CD4-positive, alpha-beta T cell (primary cell): Measurements from ENCODE around the gene TRABD2B. TPM values are rescaled to one million over a fixed set of nuclear protein-coding genes. Genes with fewer than 3 reads are reported as not detected.

ENCODE experiments used
- ATAC-seq: fragments of 200-7000 bp; cut with Tn5 transposase; one replicate; pipeline ENCODE4 v1.10.0; 2022; ENCODE audit warnings: mild to moderate bottlenecking; ENCODE audit not compliant: poor library complexity
- CTCF ChIA-PET: fragments of 350-600 bp; sonication (Branson Sonifier 250); formaldehyde crosslinking; loops from one replicate; lab custom pipeline; 2021; ENCODE audit warnings: antibody characterized with exemption, inconsistent platforms; lab: Charles Lee
- POLR2A ChIA-PET: fragments of 350-600 bp; sonication (Branson Sonifier 250); formaldehyde crosslinking; loops from one replicate; lab custom pipeline; 2021; ENCODE audit warnings: antibody characterized with exemption, inconsistent platforms; lab: Charles Lee
- DNase-seq, 14 experiments: peaks; one replicate each; pipeline ENCODE4 v3.0.0-alpha.2; 2013 to 2020; ENCODE audit warnings: mixed read lengths in 2 of 14
- H3K27ac ChIP-seq, 2 donors: one replicate each; pipeline versions ENCODE4 v1.5.1 to v1.7.0; 2013; ENCODE audit warnings: low read length in 2 of 2, low read depth in 1 of 2, mild to moderate bottlenecking in 1 of 2
- H3K27me3 ChIP-seq, 2 experiments: 1 replicate in 1 of 2; 2 replicates in 1 of 2; pipeline versions ENCODE4 v1.6.1 to v1.7.0; 2013; ENCODE audit warnings: low read length in 2 of 2, control low read depth in 1 of 2, mild to moderate bottlenecking in 1 of 2, moderate library complexity in 1 of 2; ENCODE audit not compliant: insufficient read depth in 2 of 2, control insufficient read depth in 1 of 2
- H3K36me3 ChIP-seq: one replicate; pipeline ENCODE4 v1.6.1; 2013; ENCODE audit warnings: low read length, control low read depth; ENCODE audit not compliant: insufficient read depth
- H3K4me1 ChIP-seq: one replicate; pipeline ENCODE4 v1.6.1; 2013; ENCODE audit warnings: low read length, control low read depth; ENCODE audit not compliant: insufficient read depth
- H3K4me3 ChIP-seq: one replicate; pipeline ENCODE4 v1.5.1; 2013; ENCODE audit warnings: mild to moderate bottlenecking, low read length, moderate library complexity
- H3K9me3 ChIP-seq, 2 experiments: 1 replicate in 1 of 2; 2 replicates in 1 of 2; pipeline versions ENCODE4 v1.6.1 to v1.7.0; 2013; ENCODE audit warnings: low read length in 2 of 2, mild to moderate bottlenecking in 2 of 2, control low read depth in 1 of 2, moderate library complexity in 1 of 2; ENCODE audit not compliant: control insufficient read depth in 1 of 2, insufficient read depth in 1 of 2
- H3K27ac Mint-ChIP-seq: one replicate; pipeline ENCODE4 v1.8.0; 2020; ENCODE audit warnings: mixed read lengths
- H3K27me3 Mint-ChIP-seq: one replicate; pipeline ENCODE4 v1.8.0; 2021; ENCODE audit warnings: mixed read lengths
- H3K36me3 Mint-ChIP-seq: one replicate; pipeline ENCODE4 v1.8.0; 2021; ENCODE audit warnings: low read depth, mixed read lengths
- H3K4me1 Mint-ChIP-seq: one replicate; pipeline ENCODE4 v1.8.0; 2021; ENCODE audit warnings: low read depth, mixed read lengths
- H3K4me3 Mint-ChIP-seq: one replicate; pipeline ENCODE4 v1.8.0; 2020; ENCODE audit warnings: mild to moderate bottlenecking, mixed read lengths
- H3K9me3 Mint-ChIP-seq: one replicate; pipeline ENCODE4 v1.8.0; 2020; ENCODE audit warnings: mixed read lengths
- intact Hi-C, 2 experiments: fragments of 100-400 bp; cut with DNase I in 1 of 2; cut with micrococcal nuclease in 1 of 2; formaldehyde crosslinking; loops; one replicate each; pipeline versions ENCODE4 v1.15.1 to v1.9.0; 2023 to 2025; cut with DNase I, micrococcal nuclease
- total RNA-seq, 174 experiments: library from RNA in 2 of 174; stranded (reverse) in 2 of 174; gene quantifications; one replicate each; pipeline ENCODE4 v1.2.3 and lab custom pipeline; 2021 to 2026
- TF ChIP-seq, protein P1 (sequence below): fragments of 200-600 bp; IDR thresholded peaks from one replicate; pipeline ENCODE4 v1.8.0; 2022; ENCODE audit warnings: antibody characterized with exemption, mild to moderate bottlenecking

TRABD2B gene
- total RNA-seq, 2 experiments from 2014 or later = not detected

DNA sequence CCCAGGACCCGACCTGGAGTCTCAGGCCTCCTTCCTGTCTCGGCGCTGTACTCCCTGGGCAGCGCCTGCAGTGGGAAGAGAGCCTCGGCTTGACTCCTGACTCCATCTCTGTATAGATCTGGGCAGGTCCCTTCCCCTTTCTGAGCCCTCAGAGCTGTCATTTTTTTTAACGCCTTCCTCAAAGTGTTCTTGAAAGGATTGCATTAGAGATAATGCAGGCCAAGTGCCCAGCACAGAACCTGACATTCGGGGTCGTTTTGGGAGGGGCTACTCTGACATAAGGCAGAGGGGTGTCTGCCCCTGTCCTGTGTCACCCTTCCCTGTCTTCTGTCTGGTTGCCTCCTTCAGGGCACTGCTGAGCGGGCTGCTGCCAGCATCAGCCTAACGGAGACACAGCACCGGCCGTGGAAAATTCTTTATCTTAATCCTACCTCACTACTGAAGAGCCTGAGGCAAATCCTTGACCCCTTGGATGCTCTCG lies 271.6 kb downstream of the TRABD2B start:
- H3K9me3 Mint-ChIP-seq = no peaks in the 10 kb centered on the region
- H3K36me3 ChIP-seq = no peaks in the 10 kb centered on the region
- H3K27me3 Mint-ChIP-seq = peaks cover 78% of the 10 kb centered on the region
- H3K27me3 ChIP-seq = peaks cover 20 to 52% of the 10 kb centered on the region in 2 experiments
- ATAC-seq (no peak), DNase-seq (no peak)
- H3K9me3 ChIP-seq = no peaks in the 10 kb centered on the region
- no peak overlapping the region for H3K27ac ChIP-seq
- TF ChIP-seq, protein P1, sequence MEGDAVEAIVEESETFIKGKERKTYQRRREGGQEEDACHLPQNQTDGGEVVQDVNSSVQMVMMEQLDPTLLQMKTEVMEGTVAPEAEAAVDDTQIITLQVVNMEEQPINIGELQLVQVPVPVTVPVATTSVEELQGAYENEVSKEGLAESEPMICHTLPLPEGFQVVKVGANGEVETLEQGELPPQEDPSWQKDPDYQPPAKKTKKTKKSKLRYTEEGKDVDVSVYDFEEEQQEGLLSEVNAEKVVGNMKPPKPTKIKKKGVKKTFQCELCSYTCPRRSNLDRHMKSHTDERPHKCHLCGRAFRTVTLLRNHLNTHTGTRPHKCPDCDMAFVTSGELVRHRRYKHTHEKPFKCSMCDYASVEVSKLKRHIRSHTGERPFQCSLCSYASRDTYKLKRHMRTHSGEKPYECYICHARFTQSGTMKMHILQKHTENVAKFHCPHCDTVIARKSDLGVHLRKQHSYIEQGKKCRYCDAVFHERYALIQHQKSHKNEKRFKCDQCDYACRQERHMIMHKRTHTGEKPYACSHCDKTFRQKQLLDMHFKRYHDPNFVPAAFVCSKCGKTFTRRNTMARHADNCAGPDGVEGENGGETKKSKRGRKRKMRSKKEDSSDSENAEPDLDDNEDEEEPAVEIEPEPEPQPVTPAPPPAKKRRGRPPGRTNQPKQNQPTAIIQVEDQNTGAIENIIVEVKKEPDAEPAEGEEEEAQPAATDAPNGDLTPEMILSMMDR = no peak
- no peak overlapping the region for H3K4me3 ChIP-seq
- no peak overlapping the region for H3K4me3 Mint-ChIP-seq
- peaks cover 7% of the 10 kb centered on the region for H3K4me1 ChIP-seq
- H3K36me3 Mint-ChIP-seq = no peaks in the 10 kb centered on the region
- no peak overlapping the region for H3K27ac Mint-ChIP-seq
- peaks cover 10% of the 10 kb centered on the region for H3K4me1 Mint-ChIP-seq
- intact Hi-C loops = loop anchor here (5.0 kb wide), 2 partner anchors 288 to 533 kb away; partner anchors contain the start of genes PDZK1IP1 (in 2 of the 2) and FOXD2 (in 1 of the 2)
- CTCF ChIA-PET = interaction anchor here (0.6 to 1.9 kb wide), 12 partner anchors 9 to 535 kb away, joined by 3 to 9 read pairs (median 4); partner anchors contain the start of gene FOXD2
- POLR2A ChIA-PET = interaction anchor here (1.0 kb wide), 1 partner anchor 288 kb away, joined by 4 read pairs; the partner anchor contains the start of gene FOXD2

GRCh38 chr1:47725000-47725473 lies 272.1 kb downstream of the TRABD2B start:
- TF ChIP-seq, protein P1 = no peak
- peaks cover 81% of the 10 kb centered on the region for H3K27me3 Mint-ChIP-seq
- ChIA-PET CTCF (interaction anchor here (1.4 kb wide), 2 partner anchors 293 to 535 kb away, joined by 3 to 5 read pairs; no protein-coding TSS in a partner anchor), POLR2A (no interaction called here)
- Histone ChIP-seq H3K4me3 (no peak overlapping the region), H3K27me3 (peaks cover 20 to 54% of the 10 kb centered on the region in 2 experiments), H3K36me3 (no peaks in the 10 kb centered on the region), H3K27ac (no peak overlapping the region), H3K4me1 (peaks cover 7% of the 10 kb centered on the region), H3K9me3 (no peaks in the 10 kb centered on the region)
- H3K36me3 Mint-ChIP-seq = no peaks in the 10 kb centered on the region
- H3K4me1 Mint-ChIP-seq = peaks cover 10% of the 10 kb centered on the region
- intact Hi-C loops = loop anchor here (5.0 kb wide), 2 partner anchors 288 to 533 kb away; partner anchors contain the start of genes PDZK1IP1 (in 2 of the 2) and FOXD2 (in 1 of the 2)
- no peak for ATAC-seq
- no peaks in the 10 kb centered on the region for H3K9me3 Mint-ChIP-seq
- no peak overlapping the region for H3K27ac Mint-ChIP-seq
- no peak overlapping the region for H3K4me3 Mint-ChIP-seq
- no peak for DNase-seq

- Histone ChIP-seq H3K4me1 (peaks cover 7% of the 10 kb centered on the region), H3K27ac (no peak overlapping the region), H3K9me3 (no peaks in the 10 kb centered on the region), H3K36me3 (no peaks in the 10 kb centered on the region), H3K27me3 (peaks cover 20 to 57% of the 10 kb centered on the region in 2 experiments), H3K4me3 (no peak overlapping the region)
- DNase-seq = no peak
- Mint-ChIP-seq H3K27me3 (peaks cover 84% of the 10 kb centered on the region), H3K36me3 (no peaks in the 10 kb centered on the region), H3K4me3 (no peak overlapping the region), H3K4me1 (peaks cover 10% of the 10 kb centered on the region), H3K9me3 (no peaks in the 10 kb centered on the region), H3K27ac (no peak overlapping the region)
- CTCF ChIA-PET = no interaction called here
- TF ChIP-seq, protein P1 = no peak
- ATAC-seq = no peak
- intact Hi-C loops = no loop called here
- POLR2A ChIA-PET = no interaction called here
Observed at GRCh38 chr1:47724432-47724999, 272.7 kb downstream of the TRABD2B start.
